ENCODE results near the gene HHLA2.
A peak's percentile ranks its signal among the peaks of the same experiment; 100 is the strongest.

Gene HHLA2

GRCh38 chr3:108394563-108394962 lies 98.2 kb downstream of the HHLA2 start:
- no peak for DNase-seq

DNA sequence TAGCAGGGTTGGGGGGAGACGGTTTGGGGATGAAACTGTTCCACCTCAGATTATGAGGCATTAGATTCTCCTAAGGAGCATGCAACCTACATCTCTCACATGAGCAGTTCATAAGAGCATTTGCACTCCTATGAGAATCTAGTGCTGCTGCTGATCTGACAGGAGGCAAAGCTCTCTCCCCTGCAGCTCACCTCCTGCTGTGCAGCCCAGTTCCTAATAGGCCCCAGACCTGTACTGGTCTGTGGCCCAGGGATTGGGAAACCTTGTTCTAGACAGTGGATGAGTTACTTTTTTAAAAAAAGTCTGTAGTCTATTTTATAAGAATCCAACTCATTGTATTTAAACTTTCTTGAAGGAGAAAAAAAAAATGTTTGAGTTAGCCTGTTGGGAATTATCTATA lies 100.0 kb downstream of the HHLA2 start:
- DNase-seq = no peak

GRCh38 chr3:108398510-108398909 lies 102.2 kb downstream of the HHLA2 start:
- no peak for DNase-seq

- DNase-seq = no peak
These were observed 105.5 kb downstream of the HHLA2 start for GRCh38 chr3:108401836-108402235.

GRCh38 chr3:108403198-108403597 lies 106.8 kb downstream of the HHLA2 start:
- DNase-seq = no peak

- no peak for DNase-seq
These were observed 107.5 kb downstream of the HHLA2 start for GRCh38 chr3:108403686-108404345.

DNA sequence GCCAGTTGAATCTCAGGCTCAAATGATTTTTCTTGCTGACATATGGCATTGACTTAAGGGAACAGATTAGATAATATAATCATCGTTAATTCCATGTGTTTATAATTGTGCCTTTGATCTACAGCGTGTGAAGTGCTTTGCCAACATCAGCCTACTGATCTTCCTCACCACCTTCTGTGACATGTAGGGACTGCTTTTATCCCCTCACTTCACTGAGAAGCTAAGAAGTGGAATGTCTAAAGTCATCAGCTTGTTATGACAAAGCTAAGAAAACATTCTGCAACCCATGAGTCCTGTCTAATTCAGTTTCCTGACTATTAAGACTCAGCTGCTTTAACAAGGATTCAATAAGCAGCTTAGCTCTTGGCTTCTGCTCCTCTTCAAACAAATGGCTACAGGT lies 108.0 kb downstream of the HHLA2 start:
- DNase-seq = no peak

GRCh38 chr3:108406063-108406660 lies 109.8 kb downstream of the HHLA2 start:
- no peak for DNase-seq

DNA sequence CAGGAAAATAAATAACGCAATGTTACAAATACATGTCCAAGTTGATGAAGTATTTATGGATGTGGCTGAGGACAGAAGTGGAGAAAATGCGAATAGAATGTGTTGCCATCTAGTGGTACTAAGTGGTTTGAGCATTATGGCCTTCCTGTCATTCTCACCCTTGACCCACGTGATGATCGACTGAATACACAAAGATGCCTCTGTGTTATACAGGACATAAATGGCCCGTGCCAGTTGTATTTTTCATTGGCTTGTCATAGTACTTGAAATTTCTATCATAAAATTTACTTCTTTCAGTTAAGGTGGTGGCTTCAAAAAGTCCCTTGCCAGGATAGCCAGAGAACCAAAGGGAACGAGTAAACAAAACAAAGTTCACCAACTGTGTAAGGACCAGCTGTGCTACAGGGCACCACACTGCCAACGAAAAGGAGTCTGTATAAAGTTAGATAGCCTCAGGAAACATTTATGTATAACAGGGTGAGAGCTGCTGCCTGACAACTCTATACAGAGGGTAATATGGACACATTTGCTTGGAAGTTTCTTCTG lies 110.4 kb downstream of the HHLA2 start:
- DNase-seq = peak; percentile 51

GRCh38 chr3:108407886-108408285 lies 111.5 kb downstream of the HHLA2 start:
- peak; percentile 26 for DNase-seq

- no peak for DNase-seq
These were observed 112.8 kb downstream of the HHLA2 start for GRCh38 chr3:108408883-108409799.

- DNase-seq = no peak
These were observed 113.4 kb downstream of the HHLA2 start for GRCh38 chr3:108409800-108410178.

DNA sequence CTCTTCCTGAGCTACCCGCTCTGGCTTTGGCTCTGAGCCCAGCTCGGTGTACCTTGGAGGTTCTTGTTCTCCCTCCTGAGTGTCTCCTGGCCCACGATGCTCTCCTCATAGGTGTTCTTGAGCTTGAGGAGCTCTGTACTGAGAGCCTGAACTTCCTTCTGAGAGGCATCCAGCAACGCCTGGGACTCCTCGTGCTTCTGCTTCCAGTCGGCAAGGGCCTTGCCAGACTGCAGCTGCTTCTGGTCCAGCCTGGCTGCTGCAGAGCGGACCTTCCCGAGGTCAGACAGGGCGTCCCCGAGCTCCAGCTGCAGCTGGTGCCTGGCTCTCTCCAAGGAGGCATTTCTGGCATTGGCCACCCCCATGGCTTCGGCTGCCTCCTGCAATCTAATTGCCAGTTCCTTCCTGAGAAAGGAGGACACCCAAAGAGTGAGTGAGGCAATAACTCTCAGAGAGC lies 114.2 kb downstream of the HHLA2 start:
- DNase-seq = no peak

DNA sequence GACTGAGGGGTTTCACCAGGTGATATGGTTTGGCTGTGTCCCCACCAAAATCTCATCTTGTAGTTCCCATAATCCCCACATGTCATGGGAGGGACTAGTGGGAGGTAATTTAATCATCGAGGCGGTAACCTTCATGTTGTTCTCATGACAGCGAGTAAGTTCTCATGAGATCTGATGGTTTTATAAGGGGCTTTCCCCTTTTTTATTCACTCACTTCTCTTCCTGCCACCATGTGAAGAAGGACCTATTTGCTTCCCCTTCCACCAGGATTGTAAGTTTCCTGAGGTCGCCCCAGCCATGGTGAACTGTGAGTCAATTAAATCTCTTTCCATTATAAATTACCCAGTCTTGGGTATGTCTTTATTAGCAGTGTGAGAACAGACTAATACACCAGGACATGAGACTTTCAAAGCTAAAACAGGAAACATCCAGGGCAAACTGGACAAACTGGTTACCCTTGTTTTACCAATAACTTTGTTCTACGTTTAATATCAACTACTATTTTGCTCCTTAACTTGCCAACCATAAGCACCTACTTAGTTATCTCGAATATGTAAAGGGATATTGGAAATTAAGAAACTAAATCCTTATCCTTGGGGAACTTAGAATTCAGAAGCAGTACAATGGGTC lies 115.9 kb downstream of the HHLA2 start:
- no peak for DNase-seq

- no peak for DNase-seq
These were observed 117.7 kb downstream of the HHLA2 start for GRCh38 chr3:108414007-108414406.

DNA sequence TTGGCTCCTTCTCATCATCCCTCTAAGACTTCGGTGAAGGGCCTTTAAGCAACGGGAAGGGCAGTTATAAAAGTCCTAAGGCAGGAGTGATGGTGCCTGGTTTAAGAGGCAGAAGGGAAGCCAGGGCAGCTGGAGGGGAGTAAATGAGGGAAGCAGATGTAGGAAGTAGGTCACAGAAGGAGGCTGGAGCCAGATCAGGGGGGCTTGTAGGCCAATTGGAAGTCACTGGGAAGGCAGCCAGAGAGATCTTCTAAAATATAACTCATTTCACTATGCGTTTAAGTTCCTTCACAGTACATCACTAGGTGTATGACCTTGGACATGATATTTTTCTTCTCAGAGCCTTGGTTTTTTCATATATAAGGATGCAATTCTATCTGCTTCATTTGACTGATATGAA lies 119.3 kb downstream of the HHLA2 start:
- no peak for DNase-seq

DNA sequence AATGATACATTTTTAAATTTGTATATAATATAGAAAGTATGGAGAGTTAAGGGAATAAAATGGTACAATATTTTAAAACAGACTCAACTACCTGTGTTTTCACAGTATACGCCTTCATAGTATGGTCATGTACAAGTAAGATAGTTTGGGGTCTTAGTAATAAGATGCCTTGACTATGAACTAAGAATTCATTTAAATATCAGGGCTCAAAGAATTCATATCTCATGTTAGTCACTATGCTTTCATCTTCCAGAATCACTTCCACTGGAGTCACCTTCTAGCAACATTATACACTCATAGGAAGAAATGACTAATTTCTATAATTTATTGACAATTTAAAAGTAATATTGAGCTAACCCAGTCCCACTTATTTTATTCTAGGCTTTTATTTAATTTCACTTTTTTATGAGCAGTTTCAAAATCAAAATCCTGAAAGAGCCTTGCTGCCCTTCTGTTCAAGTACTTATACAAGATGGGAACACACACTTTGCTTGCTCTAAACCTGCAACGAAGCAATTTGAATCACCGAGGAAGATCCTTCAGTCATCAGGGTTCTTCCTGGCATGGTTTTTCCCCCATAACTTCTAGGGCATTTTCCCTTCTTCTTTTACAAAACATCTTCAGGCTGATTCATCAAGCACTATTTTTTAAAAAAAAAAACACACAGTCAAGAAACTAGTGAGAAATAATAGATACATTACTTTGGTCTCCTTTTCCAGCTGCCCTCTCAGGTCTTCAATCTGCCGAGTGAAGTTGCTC lies 119.9 kb downstream of the HHLA2 start:
- DNase-seq = no peak

DNA sequence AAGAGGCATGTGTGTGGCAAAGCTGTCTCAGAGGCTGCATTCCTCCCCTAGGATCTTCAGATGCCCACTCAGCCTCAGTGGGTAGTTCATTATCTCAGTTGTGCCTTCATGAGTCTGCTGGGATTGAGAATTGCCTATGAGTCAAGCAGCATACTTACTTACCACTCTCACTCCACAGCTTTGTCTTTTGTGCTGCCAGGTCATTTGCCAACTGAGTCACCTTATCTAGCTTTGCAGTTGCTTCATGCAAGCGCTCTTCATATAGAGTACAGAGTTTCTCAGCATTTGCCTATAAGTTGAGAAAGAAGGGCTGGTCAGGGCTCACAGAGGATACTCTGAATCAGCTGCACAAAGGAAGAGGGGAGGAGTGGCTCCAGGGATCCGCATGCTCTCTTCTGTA lies 124.6 kb downstream of the HHLA2 start:
- DNase-seq = no peak

Data from NCI-H2081 treated with DMSO at 0.1 percent for 48 hours (cell line).